HG03066 (cell line): ENCODE results near the gene TRIM29.

Experiments used
- ATAC-seq: cut with Tn5 transposase; IDR thresholded peaks from one replicate; pipeline ENCODE4 v1.9.1; 2021; ENCODE audit warnings: low read depth; ENCODE audit not compliant: unreplicated experiment

TRIM29 gene

DNA sequence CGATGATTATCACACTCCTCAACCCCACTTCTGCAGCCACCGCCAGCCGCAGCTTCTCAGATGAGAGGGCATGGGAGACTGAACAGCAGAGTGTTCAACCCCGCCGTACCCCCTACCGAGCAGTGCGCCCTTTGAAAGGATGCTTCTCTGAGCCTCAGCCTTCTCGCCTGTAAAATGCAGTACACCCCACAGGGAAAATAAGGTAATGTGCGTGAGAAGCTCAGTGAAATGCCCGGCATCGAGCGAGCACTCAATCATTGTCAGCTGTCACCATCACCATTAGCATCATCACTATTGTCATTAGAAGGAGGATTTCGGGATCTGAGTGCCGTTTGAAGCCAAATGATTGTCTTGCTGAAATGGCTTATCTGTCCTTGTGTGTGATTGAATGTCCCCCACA, 13.6 kb downstream of the TRIM29 start:
- no peak for ATAC-seq

DNA sequence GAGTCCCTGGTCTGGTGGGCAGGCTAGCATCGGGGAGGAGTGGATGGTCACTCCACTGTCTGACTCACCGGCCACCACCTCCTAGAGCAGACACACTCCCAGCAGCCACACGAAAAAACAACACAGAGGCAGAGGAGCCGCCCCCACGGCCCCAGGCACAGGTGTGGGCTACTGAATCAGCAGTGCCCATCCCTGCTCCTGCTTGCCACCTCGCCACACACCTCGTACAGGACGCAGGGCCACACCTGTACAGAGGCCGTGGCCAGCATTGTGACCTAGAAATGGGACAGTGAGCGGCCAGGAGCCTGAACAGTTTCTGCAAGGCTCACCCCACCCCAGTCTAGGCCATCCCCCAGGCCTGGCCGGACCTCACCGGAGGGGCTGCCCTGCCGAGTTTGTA, 14.0 kb downstream of the TRIM29 start:
- no peak for ATAC-seq

DNA sequence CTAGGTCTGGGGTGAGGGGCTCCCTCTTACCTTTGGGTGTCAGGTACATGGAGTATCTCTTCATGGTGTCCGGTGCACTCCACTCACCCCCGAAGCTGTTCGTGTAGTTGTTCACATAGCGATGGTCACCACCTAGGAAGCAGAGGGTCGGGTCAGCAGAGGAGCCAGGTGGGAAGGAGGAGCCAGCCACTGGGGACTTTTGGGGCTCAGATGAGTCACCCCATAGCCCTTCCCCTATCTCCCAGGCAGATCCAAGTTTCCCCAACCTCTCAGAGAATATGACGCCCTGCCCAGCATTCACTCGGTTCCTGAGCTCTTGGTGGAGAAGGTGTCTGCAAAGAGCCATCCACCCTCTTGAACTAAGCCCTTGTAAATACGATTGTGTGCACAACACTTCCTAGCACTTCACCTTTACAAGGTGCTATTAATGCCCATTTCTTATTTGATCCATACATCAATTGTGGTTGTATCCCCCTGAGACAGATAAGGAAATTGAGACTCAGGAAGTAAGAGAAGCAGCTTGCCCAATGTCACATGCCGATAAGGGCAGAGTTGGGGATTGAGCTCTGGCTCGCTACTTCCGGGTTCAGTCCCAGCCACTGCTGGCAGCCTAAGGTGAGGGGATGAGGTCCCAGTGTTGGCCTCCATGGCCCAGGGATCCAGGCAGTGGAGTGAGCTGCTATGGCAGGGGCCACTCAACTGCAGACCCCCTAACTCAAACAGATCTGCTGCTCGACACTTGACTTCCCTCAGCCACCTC, 14.8 kb downstream of the TRIM29 start:
- no peak for ATAC-seq

DNA sequence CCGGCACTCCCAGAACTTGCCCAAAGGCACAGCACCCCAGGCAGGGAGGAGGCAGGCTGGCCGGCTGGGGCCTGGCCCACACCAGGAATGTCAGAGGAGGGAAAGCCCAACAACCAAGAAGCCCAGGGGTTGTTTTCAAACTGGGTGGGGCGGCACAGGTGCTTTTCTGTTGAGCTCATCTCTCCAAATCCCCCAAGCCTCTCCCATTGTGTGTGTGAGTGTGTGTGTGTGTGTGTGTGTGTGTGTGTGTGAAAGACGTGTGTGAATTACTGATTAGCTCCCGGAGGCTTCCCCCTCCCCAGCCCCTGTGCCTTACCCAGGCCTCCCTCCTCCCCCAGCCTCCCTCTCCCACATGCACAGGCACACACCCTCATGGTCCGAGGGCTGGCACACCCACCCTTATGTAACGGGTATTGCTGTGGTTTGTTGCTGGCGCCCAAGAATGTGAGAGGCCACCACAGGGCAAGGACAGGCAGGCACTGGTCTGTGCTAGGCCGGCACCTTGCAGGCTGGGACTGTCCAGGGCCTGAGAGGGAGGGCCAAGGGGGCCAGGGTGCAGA, 15.9 kb downstream of the TRIM29 start:
- ATAC-seq = no peak

DNA sequence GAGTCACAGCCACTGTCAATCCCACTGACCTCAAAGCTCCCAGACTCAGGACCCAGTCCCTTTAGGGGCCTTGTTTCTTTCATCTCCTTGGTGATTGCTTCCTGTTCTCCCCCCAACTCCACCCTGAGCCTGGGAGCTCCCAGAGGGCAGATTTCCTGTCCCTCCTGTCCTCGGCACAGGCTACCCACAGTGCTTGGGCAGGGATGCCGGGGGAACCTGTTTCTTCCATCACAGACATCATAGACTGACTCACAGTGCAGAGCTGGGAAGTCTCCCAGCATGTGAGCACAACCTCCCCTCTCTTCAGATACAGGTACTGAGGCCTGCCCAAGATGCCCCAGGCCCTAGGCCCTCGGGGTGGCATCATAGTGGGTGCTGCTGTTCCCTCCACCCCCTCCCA, 16.6 kb downstream of the TRIM29 start:
- ATAC-seq = no peak

DNA sequence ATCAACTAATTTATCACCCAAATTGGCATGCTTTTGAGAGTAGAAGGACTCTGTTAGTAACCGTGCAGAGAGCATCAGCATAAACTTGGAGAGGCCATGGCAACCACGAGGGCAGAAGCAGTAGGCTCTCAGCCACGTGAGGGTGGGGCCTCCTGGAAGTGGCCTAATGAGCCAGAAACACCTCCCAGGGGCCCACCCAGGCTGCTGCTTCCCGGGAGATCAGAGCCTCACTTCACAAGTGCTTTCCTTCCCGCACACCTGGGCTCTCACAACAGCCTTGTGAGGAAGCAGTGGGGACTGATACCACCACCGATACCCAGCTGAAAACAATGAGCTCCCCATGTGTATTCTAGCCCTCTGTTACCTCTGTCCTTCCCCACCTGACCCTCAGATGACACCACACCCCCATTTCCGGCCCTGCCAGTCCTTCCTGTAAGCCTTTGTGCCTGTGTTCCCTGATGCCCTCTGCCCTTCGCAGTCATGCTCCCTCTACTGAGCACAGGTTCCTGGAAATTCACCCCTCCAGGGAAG, 17.0 kb downstream of the TRIM29 start:
- ATAC-seq = no peak

DNA sequence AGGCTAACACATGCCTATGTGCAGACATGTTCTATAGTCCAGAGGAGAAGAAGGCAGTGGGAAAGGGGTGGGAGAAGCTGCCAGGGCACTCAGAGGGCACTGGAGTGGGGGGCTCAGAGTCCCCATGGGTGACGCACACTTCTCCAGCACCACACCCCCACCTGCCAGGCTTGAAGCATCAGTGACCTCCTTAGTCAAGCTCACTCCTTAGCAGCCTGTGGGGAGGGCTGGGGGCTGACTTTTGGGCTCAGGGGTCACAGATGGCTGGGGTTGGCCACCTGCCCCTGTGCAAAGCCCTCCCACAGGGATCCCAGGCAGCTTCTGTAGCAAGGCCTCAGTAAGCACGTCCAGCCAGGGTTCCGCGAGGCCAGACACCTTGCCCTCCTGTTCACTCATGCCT, 18.8 kb downstream of the TRIM29 start:
- no peak for ATAC-seq

DNA sequence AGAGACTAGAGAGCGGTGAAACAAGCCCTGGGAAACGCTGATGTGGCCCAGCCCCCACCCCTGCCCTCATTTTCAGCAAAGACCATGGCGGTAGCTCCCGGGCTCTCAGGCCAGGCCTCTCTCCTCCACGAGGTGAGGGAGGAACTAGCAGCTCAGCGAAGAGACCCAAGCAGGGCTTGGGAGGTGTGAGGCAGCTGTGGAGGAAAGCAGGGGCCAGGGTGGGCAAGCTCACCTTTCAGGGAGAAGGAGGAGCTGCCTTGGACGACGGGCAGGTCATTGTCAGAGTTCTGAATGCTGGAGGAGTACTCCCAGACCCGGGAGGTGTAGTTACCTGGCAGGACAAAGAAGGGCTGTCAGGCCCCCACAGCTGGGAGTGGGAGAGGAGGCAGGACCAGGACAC, 19.9 kb downstream of the TRIM29 start:
- no peak for ATAC-seq

DNA sequence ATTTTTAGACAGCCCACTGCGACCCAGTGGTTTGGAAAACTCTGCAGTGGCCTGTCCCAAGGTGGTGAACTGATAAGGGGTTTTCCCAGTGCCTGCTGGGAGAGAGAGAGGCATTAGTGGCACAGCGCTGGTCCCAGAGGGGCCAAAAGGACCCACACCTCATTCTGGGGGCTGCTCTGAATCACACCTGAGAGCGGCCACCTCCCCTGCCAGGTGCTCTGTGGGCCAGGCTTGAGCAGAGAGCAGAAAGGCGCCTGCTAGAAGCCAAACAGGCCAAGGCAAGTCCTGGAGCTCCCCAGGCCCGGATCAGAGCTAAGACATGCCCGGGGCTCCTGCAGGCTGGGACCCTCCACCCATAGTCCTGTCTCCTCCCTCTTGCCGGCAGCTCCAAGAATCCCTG, 20.9 kb downstream of the TRIM29 start:
- ATAC-seq = no peak

DNA sequence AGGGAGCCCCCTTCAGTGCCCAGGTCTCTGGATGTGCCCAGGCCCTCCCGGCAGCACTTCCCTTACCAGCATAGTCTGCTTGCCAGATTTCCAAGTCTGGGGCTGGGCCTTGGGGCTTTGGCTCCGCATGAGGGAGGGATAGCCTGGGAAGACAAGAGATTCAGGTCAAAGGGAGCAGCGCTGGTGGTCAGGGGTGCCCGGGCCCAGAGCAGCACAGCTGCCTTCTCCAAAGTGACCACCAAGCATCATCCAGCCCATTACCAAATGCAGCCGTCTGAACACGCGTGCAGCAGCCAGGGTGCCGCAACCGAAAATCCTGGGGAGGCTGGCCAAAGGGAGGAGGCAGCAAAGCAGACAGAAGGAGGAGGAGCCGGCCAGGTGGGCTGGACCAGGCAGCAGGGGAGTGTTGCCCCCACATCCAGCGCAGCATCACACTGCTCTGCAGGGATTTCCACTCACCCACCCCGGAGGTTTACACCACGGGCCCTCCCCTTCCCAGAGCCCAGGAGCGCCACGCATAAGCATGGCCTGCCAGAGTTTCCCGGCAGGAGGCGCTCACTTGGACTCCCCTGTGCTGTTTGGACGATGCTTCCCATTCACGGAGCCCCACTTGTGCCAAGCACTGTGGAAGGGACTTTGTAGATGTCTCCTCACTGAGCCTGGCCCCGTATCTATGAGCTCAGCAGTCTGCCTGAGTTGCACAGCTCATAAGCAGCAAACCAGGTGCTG, 22.5 kb downstream of the TRIM29 start:
- no peak for ATAC-seq

DNA sequence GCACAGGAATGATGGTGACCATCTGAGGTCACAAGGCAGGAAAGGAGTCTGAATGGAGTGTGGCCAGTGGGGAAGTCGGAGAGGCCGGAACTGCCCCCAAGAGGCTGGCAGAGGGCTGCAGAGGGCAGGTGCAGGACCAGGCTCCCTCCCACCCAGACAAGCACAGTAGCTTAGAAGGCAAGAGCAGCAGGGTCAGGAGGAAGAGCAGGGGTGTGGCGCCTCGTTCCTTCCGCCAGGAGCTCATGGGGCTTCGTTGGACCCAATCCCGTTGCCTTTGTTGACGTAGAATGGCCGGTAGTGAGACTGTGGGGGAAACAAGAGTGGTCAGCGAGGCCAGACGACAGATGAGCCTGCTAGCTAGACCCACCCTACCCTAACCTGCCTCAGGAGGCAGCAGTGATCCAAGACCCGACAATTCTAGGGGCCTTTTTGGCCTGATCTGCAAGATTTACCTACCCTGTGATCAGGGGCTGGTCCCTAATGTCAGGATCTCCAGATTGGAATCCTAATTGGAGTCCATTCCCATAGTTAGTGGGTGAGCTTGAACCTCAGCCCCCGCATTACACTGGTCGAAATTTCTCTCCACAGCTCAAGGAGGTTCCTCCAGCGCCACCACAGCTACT, 25.6 kb downstream of the TRIM29 start:
- no peak for ATAC-seq

DNA sequence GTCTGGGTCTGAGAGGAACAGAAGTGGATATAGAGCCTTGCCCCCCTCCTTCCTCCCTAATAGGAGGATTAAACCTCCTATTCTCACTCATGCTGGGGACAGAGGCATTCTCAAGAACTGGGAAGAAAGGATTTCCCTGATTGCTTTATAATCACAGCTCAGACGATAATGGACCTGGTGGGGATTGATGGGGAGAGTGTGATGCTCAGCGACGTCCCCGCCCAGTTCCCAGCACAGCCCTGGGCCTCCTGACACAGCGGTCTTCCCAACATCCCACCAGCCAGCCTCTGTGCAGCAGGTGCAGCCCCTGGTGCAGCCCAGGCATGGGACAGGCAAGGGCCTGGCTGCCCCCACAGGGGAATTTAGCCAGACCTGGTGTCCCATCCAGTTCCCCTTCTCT, 28.4 kb downstream of the TRIM29 start:
- ATAC-seq = no peak

DNA sequence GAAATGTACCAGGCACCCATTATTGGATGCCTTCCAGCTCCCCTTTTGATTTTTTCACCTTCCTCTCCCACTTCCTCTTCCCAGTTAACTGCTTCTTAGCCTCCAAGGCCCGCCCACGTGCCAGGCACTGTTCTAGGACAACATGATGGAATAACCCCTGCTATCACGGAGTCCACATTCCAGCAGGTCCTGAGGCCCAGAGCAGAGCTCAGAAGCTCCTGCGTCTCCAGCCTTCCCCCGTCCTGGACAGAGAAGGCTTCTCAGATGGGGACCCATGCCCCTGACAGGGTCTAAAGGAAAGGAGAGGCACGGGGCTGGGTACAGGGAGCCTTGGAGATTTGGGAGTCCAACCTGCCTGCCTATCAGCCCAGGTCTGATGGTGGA, 29.1 kb downstream of the TRIM29 start:
- no peak for ATAC-seq

DNA sequence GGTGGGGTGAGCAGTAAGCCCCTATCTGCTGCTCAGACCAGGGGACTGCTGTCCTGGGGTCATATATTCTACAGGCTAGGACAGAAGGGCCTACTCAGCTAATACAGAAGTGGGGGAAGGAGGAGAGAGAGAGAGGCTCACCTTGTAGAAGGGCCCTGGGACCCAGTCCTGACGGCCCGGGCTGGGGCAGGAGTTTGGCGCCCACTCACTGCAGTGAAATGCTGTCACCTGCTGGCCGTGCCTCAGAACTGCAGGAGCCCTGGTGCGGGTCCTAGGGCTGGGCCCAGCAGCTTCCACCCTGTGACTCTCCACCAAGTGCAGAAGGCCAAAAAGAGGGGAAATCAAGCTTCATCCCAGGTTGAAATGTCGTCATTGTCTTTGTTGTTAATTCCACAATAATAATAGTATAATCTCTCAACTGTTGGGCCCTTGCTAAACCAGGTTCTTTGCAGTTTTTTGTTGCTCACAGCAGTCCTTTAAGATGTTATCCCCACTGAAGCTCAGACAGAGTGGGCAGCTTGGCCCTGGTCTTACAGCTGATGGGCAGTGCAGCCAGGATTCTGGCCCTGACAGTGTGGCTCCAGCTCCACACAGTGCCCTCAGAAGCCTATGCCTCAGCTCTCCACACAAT, 29.6 kb downstream of the TRIM29 start:
- ATAC-seq = no peak

DNA sequence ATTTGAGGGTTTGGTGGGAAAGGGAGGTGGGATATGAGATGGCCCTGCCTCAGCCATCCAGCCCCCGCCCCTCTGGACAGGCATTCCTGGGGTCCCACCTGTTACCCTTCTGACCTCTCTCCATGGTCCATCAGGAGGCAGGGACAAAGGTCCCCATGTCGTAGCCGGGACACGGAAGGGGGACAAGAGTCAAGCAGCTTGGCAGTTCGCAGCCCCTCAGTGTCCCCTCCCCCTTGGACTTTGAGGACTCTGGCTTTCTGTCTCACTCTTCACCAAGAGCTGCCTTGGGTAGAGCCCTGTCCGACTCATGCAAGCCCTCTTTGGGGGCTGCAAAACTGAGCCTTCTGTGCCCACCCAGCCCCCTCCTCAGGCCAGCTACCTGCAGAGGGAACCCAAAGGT, 30.2 kb downstream of the TRIM29 start:
- no peak for ATAC-seq

DNA sequence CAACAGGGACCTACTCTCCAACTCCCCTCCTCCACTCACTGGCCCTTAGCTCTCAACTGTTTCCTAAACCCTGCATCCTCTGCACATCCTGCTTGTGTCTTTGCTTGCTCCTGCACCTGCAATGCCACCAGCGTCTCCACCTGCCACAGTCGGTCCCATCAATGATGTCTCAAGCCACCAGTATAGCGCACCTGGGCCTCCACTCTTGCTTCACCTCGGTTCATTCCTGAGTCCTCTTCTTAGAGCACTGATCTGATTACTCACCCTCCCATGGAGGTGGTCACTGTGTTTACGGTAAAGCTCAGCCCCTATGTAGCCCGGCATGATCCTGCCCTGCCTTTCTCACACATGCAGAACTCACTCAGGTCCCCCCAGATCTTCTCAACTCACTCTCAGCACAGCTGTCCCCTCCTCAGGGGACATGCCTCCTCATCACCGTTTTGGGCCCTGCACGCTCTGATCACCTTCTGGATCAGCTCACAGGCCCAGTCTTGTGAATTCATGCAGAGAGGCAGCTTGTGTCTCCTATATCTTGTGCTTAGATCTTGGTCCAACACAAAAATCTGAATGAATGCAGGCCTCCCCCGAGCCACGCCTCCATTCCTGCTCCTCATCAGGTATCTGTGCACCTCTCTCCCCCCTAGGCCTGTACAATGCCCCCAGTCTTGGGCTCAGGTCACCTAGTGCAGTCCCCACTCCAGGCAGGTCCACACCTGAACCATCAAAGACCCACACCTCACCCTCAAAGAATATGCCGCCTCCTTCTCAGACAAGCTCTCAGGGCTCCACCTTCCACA, 31.4 kb downstream of the TRIM29 start:
- no peak for ATAC-seq

DNA sequence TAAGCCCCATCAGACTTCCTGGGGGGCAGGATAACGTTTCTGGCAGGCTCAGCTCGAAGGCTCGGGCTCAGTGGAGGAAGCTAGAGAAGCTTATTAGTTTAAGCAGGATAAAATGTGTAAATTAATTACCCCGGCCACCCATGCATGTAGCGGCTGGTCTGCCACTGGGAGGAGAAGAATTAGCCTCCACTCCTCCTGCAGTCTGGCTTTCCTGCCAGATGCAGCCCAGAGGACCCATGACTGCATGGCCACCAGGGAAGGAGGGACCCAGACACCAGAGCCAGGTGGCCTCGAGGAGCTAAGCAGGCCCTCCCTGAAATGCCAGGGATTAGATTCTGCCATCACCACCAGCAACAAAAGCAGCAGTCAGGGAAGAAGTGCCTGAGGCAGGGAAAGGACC, 32.3 kb downstream of the TRIM29 start:
- no peak for ATAC-seq

DNA sequence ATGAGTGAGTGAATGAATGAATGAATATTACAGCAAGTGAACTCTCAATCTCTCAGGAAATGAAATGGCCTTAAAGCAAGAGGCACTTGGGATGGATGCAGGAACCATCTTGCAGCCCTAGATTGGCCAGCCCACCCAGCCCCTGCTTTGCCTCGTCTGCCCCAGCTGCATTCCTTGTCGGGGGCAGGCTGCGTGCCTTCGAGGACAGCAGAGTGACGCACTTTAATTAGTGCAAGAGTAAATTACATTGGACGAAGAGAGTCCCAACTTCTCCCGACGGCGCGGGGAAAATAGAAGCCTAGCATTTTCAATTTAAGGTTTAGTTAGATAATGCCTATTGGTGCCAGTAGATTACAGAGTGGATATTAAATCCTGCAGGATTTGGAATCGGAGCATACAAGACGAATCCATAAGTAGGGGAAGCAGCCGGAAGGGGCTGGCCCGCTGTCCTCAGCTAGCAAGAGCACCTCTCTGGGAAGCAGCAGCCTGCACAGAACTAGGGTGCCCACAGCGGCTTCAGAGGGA, 33.8 kb downstream of the TRIM29 start:
- no peak for ATAC-seq

DNA sequence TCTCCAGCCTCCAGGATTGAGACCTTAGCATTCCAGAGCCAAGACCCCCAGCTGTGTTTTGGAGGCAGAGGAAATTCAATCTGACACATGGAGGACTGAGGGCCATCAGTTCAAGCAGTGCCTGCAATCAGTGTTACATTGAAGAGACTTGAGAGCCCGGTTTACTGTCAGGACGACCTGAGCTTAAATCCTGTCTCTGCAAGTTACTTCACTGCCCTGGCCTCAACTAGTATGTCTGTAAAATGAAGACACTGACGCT, 35.1 kb downstream of the TRIM29 start:
- ATAC-seq = no peak
